ENCODE measurements around the gene SLC22A4.

DNA sequence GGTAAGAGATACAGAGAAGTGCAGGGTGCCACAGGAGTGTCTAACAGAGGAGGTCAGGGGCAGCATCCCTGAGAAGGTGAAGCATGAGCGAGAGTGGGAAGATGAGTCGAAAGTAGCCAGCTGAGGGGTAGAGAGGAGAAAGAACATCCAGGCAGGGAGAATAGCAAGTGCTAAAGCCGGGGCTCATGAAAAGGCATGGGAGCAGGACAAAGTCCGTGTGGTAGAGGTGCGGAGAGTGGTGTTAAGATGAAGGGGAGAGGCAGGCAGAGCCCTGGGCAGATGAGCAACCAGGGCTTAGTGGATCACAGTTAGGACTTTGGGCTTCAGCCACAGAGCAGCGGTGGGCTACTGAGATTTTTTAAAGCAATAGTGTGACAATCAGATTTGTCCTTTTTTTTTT lies 85.9 kb downstream of the SLC22A4 start:
- TF ChIP-seq, protein P1, sequence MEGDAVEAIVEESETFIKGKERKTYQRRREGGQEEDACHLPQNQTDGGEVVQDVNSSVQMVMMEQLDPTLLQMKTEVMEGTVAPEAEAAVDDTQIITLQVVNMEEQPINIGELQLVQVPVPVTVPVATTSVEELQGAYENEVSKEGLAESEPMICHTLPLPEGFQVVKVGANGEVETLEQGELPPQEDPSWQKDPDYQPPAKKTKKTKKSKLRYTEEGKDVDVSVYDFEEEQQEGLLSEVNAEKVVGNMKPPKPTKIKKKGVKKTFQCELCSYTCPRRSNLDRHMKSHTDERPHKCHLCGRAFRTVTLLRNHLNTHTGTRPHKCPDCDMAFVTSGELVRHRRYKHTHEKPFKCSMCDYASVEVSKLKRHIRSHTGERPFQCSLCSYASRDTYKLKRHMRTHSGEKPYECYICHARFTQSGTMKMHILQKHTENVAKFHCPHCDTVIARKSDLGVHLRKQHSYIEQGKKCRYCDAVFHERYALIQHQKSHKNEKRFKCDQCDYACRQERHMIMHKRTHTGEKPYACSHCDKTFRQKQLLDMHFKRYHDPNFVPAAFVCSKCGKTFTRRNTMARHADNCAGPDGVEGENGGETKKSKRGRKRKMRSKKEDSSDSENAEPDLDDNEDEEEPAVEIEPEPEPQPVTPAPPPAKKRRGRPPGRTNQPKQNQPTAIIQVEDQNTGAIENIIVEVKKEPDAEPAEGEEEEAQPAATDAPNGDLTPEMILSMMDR (IDR thresholded peaks at IDR 0.05; ENCODE audit: poor library complexity), result no peak
- no peak for TF ChIP-seq EZH2 (IDR thresholded peaks at IDR 0.05; ENCODE audit: borderline replicate concordance)

Data from hepatocyte (in vitro differentiated cells).